Tibial nerve (tissue), 4 donors: Measurements from ENCODE around the gene SYTL3. TPM values are rescaled to one million over a fixed set of nuclear protein-coding genes. Genes with fewer than 3 reads are reported as not detected.
A peak's percentile ranks its signal among the peaks of the same experiment; 100 is the strongest.

Experiments
- DNase-seq, 2 donors: peaks; one replicate each; pipeline ENCODE4 v3.0.0-alpha.2; 2019; ENCODE audit warnings: low spot score in 2 of 2
- H3K27ac ChIP-seq, 4 donors: fragments of 200-600 bp; sonication (generic) in 3 of 4; one replicate each; pipeline ENCODE4 v1.5.1; 2017 to 2019; ENCODE audit warnings: mild to moderate bottlenecking in 1 of 4
- H3K27me3 ChIP-seq, 2 donors: fragments of 200-600 bp; sonication (generic) in 1 of 2; one replicate each; pipeline versions ENCODE4 v1.5.1 to v1.6.0; 2017 to 2019
- H3K36me3 ChIP-seq, 3 donors: fragments of 200-600 bp; sonication (generic); one replicate each; pipeline ENCODE4 v1.5.1; 2018 to 2019
- H3K4me1 ChIP-seq, 4 donors: fragments of 200-600 bp; sonication (generic) in 3 of 4; one replicate each; pipeline ENCODE4 v1.5.1; 2017 to 2019
- H3K4me3 ChIP-seq, 4 donors: fragments of 200-600 bp; sonication (generic) in 3 of 4; one replicate each; pipeline ENCODE4 v1.5.1; 2017 to 2019; ENCODE audit warnings: mild to moderate bottlenecking in 1 of 4, moderate library complexity in 1 of 4
- H3K9me3 ChIP-seq, 4 donors: fragments of 200-600 bp; sonication (generic) in 3 of 4; one replicate each; pipeline ENCODE4 v1.5.1; 2017 to 2019
- EP300 ChIP-seq, 2 donors: sonication (generic); formaldehyde crosslinking; IDR thresholded peaks; one replicate each; pipeline ENCODE4 v1.6.1; 2017; ENCODE audit warnings: antibody characterized with exemption in 2 of 2, mild to moderate bottlenecking in 1 of 2
- POLR2A ChIP-seq, 2 donors: fragments of 450-650 bp; IDR thresholded peaks; one replicate each; pipeline ENCODE4 v1.6.1; 2017; ENCODE audit warnings: antibody characterized with exemption in 2 of 2, mild to moderate bottlenecking in 2 of 2, moderate library complexity in 2 of 2
- WGBS, 2 donors: methylation state at CpG; one replicate each; pipeline ENCODE4 v1.1.5; 2018; 5-methylcytosine and 5-hydroxymethylcytosine counted together
- total RNA-seq, 4 donors: library from RNA; depleted of rRNA; stranded (reverse); fragments of >200 nt; gene quantifications; one replicate each; pipeline ENCODE4 v1.1.0, GENCODE V29; 2016
- TF ChIP-seq, protein P1 (sequence below), 5 experiments: fragments of 200-600 bp in 3 of 5; fragments of 450-650 bp in 2 of 5; sonication (generic) in 3 of 5; IDR thresholded peaks; one replicate each; pipeline ENCODE4 v1.5.1; 2016 to 2019; ENCODE audit warnings: antibody characterized with exemption in 5 of 5, mild to moderate bottlenecking in 3 of 5, moderate library complexity in 2 of 5

Gene SYTL3
- total RNA-seq, 4 donors from 2014 or later: 1.3 to 6.7 (median 3.6) TPM

DNA sequence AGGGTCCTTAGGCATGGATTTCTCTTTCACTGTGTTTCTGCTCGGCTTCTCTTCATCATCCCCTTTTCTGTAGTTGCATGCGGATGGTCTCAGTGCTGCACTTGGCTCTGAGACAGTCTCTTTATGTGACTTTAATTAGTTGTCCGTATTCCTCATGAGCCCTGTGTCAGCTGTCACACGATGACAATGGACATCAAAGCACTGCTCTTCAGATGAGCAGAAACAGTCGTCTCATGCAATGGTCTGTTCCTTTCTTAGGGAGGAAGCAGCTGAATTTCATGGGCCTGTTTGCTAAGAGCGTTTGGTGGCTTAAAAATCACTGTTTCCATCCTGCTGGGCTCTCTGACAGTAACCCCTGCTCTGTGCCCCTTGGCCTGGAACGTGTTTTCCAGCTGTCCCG lies 64.9 kb downstream of the SYTL3 start:
- H3K4me1 ChIP-seq: peaks cover 0 to 12% (median 0%) of the 10 kb centered on the region in 4 donors
- no peaks in the 10 kb centered on the region for H3K36me3 ChIP-seq
- no peaks in the 10 kb centered on the region for H3K27me3 ChIP-seq
- H3K27ac ChIP-seq: peak overlapping the region in 1 of 4 donors; percentile 71
- H3K4me3 ChIP-seq: no peak overlapping the region
- DNase-seq: no peak
- 69 to 71% methylated on average over 8 of the region's 8 CpGs for WGBS, 2 donors
- TF ChIP-seq, protein P1, sequence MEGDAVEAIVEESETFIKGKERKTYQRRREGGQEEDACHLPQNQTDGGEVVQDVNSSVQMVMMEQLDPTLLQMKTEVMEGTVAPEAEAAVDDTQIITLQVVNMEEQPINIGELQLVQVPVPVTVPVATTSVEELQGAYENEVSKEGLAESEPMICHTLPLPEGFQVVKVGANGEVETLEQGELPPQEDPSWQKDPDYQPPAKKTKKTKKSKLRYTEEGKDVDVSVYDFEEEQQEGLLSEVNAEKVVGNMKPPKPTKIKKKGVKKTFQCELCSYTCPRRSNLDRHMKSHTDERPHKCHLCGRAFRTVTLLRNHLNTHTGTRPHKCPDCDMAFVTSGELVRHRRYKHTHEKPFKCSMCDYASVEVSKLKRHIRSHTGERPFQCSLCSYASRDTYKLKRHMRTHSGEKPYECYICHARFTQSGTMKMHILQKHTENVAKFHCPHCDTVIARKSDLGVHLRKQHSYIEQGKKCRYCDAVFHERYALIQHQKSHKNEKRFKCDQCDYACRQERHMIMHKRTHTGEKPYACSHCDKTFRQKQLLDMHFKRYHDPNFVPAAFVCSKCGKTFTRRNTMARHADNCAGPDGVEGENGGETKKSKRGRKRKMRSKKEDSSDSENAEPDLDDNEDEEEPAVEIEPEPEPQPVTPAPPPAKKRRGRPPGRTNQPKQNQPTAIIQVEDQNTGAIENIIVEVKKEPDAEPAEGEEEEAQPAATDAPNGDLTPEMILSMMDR (IDR thresholded peaks at IDR 0.05): no peak
- no peaks in the 10 kb centered on the region for H3K9me3 ChIP-seq

DNA sequence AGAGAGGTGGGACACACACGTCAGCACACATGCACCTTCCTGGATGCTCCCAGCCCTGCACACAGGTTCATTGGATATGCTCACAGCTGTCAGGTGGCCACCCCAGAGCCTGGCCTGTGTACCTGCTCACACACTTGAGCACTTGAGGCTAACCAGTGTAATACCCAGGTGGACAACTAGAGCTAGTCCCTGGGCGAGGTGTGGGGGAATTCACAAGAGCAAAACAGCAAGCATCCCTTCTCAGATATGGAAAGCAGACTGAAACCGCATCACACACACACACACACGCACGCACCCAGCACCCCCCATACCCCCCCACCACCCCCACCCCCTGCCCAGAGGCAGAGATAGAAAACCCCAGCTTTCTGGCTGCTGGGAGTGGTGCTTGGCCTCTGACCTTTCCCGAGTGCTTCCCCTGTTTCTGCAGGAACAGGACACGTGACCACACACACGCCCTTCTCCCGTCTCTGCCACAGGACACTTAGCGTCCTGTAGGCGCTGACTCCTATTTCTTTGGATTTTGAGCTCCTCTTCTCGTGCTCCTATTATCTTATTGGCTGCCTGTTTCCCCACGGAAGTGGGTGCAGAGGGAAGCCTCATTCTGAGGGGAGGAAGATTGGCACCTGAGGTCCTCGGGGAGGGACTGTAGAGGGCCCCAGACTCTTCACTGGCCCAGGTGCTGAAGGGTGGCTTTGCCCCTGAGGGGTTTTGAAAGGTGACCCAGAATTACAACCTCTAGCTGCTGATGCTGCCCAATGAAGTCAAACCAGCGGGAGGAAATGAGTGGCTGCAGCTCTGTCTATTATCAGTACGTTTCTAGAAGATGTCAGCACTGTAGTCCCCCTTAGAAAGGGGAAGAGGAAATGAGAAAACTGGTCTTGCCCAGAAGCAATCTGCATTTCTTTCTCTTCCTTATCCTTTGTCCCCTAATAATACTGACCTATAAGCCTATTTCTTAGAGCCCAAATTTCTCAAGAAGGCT lies 65.8 kb downstream of the SYTL3 start:
- DNase-seq: no peak
- TF ChIP-seq POLR2A (IDR thresholded peaks at IDR 0.05) (no peak), EP300 (IDR thresholded peaks at IDR 0.05) (no peak)
- TF ChIP-seq, protein P1 (IDR thresholded peaks at IDR 0.05): no peak
- peak overlapping the region in 3 of 4 donors; percentile 50 to 71 (median 51) for H3K27ac ChIP-seq
- H3K9me3 ChIP-seq: no peaks in the 10 kb centered on the region
- peaks cover 0 to 12% (median 0%) of the 10 kb centered on the region in 4 donors for H3K4me1 ChIP-seq
- no peaks in the 10 kb centered on the region for H3K36me3 ChIP-seq
- 61% methylated on average over 16 of the region's 16 CpGs for WGBS, 2 donors
- no peak overlapping the region for H3K4me3 ChIP-seq
- H3K27me3 ChIP-seq: no peaks in the 10 kb centered on the region

DNA sequence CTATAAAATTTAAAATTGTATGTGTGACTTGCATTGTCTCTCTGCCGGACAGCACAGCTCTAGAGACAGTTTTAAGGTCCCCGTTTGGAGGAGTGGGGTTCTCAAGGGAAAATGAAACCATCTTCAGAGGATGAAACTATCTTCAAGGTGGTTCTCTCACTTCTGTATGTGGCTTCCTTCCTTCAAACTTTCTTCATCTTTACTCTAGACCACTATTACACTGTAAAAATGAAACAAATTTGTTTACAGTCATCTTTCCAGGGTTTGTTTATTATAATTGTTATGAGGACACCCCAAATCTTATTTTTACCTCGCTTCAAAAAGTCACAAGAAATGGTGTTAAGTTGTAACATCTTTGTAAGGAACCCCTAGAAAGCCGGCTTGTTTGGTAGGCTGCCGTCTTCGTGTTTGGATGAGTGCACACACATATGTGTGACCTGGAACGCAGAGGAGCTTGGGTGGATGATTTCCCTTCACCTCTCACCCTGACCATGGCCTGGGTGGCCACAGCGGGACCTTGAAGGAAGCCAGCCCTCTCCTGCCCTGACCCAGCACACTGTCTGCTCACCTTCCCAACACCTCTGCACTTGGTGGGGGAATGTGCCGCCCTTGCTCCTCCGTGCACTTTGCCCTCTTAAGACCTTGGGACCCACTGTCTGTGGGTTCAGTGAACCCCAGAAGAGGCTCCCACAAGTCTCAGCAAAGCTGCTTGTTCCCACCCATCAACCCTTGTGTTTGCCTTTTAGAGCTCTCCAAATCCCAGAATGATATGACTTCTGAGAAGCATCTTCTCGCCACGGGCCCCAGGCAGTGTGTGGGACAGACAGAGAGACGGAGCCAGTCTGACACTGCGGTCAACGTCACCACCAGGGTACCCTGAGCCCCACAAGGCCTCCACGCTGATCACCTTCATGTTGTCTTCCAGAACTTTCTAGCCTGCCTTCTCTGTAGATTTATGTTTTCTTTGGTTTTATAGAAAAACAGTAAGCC lies 67.8 kb downstream of the SYTL3 start:
- Histone ChIP-seq H3K36me3 (no peaks in the 10 kb centered on the region), H3K4me1 (peaks cover 0 to 12% (median 0%) of the 10 kb centered on the region in 4 donors), H3K27ac (peak overlapping the region in 1 of 4 donors; percentile 70), H3K4me3 (no peak overlapping the region), H3K27me3 (no peaks in the 10 kb centered on the region), H3K9me3 (no peaks in the 10 kb centered on the region)
- WGBS, 2 donors: 82 to 83% methylated on average over 16 of the region's 16 CpGs
- DNase-seq: no peak
- TF ChIP-seq, protein P1 (IDR thresholded peaks at IDR 0.05): no peak
- no peak for TF ChIP-seq POLR2A (IDR thresholded peaks at IDR 0.05)
- no peak for TF ChIP-seq EP300 (IDR thresholded peaks at IDR 0.05)

DNA sequence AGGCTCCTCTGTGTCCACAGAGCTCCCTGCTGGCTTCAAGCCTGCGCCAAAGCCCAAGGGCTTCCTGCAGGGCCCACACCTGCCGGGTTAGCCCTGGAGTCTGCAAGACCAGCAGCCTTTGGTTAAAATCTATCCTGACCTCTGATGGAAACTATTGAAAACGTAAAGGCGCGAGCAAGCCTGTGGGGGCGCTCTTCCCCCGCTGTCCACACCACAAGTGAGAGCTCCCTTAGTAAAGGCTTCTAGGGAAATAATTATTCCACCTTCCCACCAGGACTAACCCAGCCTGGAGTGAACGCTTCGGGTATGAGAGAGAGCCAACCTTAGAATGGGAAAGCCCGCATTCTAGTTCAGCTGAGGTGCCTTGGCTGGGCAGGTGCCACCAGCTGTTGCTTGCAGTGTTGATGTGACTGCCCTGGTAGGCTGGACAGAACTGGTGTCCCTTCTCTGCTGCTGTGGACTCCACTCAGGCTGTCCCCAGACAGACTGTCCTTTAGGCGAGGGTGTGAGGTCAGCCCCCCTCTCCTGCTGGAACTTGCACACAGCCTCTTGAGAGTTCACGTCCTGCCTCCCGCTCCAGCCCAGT lies 68.7 kb downstream of the SYTL3 start:
- no peak for DNase-seq
- H3K36me3 ChIP-seq: no peaks in the 10 kb centered on the region
- H3K4me1 ChIP-seq: peaks cover 0 to 12% (median 0%) of the 10 kb centered on the region in 4 donors
- TF ChIP-seq EP300 (IDR thresholded peaks at IDR 0.05) (no peak), POLR2A (IDR thresholded peaks at IDR 0.05) (no peak)
- TF ChIP-seq, protein P1 (IDR thresholded peaks at IDR 0.05): peak; percentile 36 to 49 (median 38)
- H3K4me3 ChIP-seq: no peak overlapping the region
- H3K27ac ChIP-seq: peak overlapping the region in 1 of 4 donors; percentile 70
- H3K27me3 ChIP-seq: no peaks in the 10 kb centered on the region
- WGBS, 2 donors: 44 to 54% methylated on average over 13 of the region's 13 CpGs
- no peaks in the 10 kb centered on the region for H3K9me3 ChIP-seq
